Fibroblast of mammary gland (primary cell): ENCODE measurements around the gene EFCAB13.
A peak's percentile ranks its signal among the peaks of the same experiment; 100 is the strongest.
"Not testable (repeated sequence)": the region's sequence is repeated elsewhere in the genome, so short reads cannot be mapped to it uniquely, and the experiment has no call there.

ENCODE experiments used
- DNase-seq: peaks from one replicate; pipeline ENCODE4 v3.0.0-alpha.2; 2010; ENCODE audit warnings: low read depth
- H3K4me3 ChIP-seq: 2 replicates; pipeline ENCODE4 v1.5.1; 2011; ENCODE audit warnings: low read depth, mild to moderate bottlenecking, low read length, moderate library complexity; ENCODE audit not compliant: control insufficient read depth
- CTCF ChIP-seq: conservative IDR thresholded peaks from 2 replicates; pipeline ENCODE4 v1.5.1; 2011; ENCODE audit warnings: low read depth, low read length, inconsistent platforms; ENCODE audit not compliant: control insufficient read depth, insufficient read depth

EFCAB13 gene

DNA sequence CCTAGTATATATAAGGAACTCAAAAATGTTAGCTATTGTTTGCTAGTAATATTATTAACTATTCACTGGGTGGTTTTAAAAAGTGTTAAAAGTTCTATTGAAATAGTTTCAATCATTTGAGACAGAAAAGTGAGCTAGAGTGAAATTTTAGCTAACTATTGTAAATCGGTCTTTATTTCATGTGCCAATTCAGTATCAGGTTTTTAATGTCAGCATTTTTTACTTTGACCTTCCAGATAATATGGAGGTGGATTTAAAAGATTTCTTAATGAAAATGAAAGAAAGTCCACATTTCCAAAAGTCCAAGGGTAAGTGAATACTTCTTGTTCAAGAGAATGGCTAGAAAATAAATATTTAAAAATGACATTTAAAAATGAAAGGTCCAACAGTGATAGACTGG, 90.9 kb downstream of the EFCAB13 start:
- TF ChIP-seq CTCF: no peak
- no peak for DNase-seq
- no peak overlapping the region for H3K4me3 ChIP-seq

GRCh38 chr17:47423406-47424295, 99.9 kb downstream of the EFCAB13 start:
- TF ChIP-seq CTCF: no peak
- peak overlapping the region; percentile 37 for H3K4me3 ChIP-seq
- no peak for DNase-seq

GRCh38 chr17:47425233-47425632, 101.5 kb downstream of the EFCAB13 start:
- DNase-seq: not testable (repeated sequence)

DNA sequence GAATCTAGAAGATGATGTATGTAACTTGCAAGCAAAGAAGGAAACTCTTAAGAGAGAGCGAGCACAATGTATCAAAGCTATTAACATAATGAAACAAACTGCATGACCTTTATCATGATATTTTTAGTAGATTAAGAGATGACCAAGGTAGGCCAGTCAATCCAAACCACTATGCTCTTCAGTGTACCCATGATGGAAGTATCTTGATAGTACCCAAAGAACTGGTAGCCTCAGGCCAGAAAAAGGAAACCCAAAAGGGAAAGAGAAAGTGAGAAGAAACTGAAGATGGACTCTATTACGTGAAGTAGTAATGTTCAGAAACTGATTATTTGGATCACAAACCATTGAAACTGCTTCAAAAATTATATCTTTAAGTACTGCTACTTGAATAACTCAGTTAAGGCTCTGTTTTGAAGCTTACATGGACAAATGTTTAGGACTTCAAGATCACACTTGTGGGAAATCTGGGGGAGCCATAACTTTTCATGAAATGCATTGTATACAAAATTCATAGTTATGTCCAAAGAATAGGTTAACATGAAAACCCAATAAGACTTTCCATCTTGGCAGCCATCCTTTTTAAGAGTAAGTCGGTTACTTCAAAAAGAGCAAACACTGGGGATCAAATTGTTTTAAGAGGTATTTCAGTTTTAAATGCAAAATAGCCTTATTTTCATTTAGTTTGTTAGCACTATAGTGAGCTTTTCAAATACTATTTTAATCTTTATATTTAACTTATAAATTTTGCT, 102.3 kb downstream of the EFCAB13 start:
- not testable (repeated sequence) for DNase-seq

More at GRCh38 chr17:47425233-47425632, 101.5 kb downstream of the EFCAB13 start:
- H3K4me3 ChIP-seq: not testable (repeated sequence)

GRCh38 chr17:47427985-47428384, 104.2 kb downstream of the EFCAB13 start:
- no peak overlapping the region for H3K4me3 ChIP-seq
- DNase-seq: no peak
- no peak for TF ChIP-seq CTCF

More for the DNA sequence above, 102.3 kb downstream of the EFCAB13 start:
- not testable (repeated sequence) for H3K4me3 ChIP-seq

DNA sequence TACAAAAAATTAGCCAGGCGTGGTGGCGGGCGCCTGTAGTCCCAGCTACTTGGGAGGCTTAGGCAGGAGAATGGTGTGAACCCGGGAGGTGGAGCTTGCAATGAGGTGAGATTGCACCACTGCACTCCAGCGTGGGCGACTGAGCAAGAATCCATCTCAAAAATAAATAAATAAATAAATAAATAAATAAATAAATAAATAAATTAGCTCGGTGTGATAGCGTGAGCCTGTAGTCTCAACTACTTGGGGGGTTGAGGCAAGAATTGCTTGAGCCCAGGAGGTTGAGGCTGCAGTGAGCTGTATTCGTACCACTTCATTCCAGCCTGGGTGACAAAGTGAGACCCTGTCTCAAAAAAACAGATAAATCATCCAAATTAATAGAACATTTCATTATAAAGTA, 108.5 kb downstream of the EFCAB13 start:
- H3K4me3 ChIP-seq, DNase-seq: not testable (repeated sequence)

DNA sequence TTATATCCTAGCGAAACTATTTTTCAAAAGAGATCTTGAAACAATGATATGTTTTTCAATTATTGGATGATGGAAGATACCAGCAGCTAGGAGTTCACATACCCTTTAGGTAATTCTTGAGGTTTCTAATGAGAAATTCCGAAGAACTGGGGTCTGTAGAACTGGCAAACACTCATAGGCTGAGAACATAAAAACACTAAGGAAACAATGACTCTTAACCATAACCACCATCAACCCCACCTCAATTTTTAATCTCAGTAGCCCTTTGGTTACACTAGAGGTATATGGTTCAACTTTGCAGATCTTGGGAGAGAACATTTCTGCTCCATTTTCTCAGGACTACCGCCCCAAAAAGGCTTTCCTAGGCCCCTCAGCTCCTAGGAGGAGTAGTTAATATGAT, 141.4 kb downstream of the EFCAB13 start:
- no peak for DNase-seq
- TF ChIP-seq CTCF: no peak
- no peak overlapping the region for H3K4me3 ChIP-seq

DNA sequence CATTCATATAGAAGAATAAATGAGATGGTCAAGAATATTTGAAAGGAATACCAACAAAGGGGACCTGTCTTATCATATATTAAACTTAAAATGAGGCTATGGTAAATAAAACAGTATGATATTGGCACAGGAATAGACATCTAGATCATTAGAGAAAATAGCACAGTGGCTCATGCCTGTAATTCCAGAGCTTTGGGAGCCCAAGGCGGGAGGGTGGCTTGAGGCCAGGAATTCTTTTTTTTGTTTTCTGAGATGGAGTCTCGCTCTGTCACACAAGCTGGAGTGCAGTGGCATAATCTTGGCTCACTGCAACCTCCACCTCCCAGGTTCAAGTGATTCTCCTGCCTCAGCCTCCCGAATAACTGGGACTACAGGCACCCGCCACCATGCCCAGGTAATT, 143.2 kb downstream of the EFCAB13 start:
- H3K4me3 ChIP-seq, DNase-seq: not testable (repeated sequence)
